Activated CD4-positive, alpha-beta T cell treated with anti-CD3 and anti-CD28 coated beads for 24 hours (primary cell): ENCODE results near the gene LUM.

ENCODE experiments used
- DNase-seq, 2 donors: peaks; one replicate each; pipeline ENCODE4 v3.0.0-alpha.2; 2020; ENCODE audit warnings: low read depth in 2 of 2

The LUM gene, protein sequence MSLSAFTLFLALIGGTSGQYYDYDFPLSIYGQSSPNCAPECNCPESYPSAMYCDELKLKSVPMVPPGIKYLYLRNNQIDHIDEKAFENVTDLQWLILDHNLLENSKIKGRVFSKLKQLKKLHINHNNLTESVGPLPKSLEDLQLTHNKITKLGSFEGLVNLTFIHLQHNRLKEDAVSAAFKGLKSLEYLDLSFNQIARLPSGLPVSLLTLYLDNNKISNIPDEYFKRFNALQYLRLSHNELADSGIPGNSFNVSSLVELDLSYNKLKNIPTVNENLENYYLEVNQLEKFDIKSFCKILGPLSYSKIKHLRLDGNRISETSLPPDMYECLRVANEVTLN

DNA sequence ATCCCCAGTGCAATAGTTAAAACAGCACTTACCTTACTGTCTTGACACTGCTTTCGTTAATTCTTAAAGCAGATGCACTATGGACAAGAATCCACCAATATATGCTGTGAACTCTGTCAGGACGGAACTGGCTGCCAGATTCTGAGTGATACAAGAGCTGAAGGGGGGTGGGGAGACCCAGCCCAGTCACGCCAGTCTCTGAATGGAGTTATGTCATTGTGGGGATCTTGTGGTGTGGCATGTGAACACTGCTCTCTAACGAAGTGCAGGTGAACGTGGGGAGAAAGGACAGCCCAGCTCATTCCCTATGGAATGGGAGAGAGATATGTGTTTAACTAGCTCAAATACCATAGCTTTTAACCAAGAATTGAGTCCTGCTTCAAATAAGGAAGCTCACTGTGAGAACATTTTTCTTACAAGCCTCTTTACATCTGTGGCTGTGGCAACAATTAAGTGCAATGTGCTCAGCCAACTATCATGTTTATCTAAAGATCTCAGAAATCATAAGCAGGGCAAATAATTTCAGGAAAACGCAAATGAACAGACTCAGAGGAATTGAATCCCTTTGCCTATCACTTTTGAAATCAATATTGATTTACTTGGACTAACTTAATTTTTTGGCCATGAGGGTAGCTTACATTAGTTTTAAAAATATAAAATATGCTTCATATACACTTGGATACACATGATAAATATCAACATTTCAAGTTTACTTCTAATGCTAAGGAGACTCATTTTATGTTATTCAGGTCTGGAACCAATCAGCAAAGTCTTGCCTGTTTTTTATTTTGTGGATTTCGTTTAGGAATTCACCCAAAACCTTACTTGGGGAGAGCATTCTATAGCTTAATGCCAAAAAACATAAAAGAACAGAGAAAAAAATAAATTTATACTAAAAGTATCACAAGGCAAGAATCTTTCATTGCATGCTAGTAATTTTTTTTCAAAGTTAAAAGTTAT is at the start of gene LUM:
TSS of gene LUM (minus strand) at position 129 of the 960 bp plus-strand sequence. CDS start 2,515 bp downstream, outside the sequence.
- no peak for DNase-seq

DNA sequence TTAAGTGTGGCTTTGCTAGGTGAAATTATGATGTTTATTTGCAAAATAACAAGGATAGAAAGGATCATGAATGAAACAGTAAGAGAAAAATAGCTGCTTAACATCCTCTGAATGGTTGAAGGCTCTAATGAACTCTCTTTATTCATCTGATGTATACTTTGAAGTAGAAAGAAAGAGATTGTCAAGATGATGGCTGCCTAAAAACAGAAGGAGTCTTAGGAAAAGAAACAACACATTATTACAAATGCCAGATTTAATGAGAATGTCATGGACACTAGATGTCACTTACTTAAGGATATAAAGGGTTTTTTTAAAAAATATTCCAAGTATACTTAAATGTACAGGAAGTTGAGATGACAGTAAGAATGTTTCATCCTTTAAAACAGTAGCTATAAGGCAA is 49.7 kb upstream of the LUM start:
- no peak for DNase-seq

DNA sequence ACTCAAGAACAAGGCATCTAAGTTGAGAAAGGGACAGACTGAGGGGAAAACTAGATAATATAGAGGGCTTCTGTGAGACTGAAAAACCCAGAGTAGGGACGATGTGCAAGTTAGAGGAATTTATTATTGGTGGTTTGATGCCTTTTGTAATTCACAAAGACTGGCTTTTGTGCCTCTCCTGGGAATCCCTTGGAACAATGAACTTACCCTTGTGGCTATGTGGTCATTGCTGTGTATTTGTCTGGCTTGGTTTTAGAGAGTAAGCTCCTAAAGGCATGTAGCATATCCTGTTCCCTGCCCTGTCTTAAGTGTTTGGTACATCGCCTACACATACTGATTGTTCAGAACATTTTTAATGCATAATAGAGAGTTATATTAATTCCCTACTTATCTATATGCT is 44.7 kb upstream of the LUM start:
- no peak for DNase-seq

DNA sequence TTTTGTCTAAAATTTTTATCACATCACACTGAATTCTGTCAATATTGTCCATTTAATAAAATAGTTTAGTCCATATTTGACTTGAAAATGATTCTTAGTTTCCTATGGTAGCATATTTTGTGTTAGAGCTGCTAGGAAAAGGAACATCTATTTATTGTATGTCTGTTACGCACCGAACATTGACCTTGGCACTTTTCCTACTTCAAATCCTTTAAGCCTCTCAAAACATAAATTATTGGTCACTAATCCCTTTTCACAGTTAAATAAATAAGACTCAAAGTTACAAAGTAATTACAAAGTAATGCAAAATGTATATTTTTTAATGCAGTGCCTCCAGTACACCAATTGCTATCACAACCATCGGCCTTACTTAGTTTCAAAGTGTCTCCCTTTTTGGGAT is 42.8 kb upstream of the LUM start:
- no peak for DNase-seq

DNA sequence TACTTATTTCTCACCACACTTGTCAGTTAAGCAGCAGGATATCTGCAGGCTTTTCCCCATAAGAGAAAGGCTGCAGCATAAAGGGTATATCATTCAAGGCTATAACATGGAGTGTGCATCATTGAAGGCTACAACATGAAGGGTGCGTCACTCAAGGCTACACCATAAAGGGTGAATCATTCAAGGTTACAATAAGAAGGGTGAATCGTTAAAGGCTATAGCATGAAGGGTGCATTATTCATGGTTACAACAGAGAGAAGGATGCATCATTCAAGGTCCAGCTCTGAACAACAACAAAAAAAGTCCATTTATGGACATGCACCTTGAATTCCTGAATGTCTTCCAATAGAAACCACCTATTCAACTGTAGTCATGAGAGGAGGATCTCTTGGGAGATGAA is 32.8 kb upstream of the LUM start:
- no peak for DNase-seq

DNA sequence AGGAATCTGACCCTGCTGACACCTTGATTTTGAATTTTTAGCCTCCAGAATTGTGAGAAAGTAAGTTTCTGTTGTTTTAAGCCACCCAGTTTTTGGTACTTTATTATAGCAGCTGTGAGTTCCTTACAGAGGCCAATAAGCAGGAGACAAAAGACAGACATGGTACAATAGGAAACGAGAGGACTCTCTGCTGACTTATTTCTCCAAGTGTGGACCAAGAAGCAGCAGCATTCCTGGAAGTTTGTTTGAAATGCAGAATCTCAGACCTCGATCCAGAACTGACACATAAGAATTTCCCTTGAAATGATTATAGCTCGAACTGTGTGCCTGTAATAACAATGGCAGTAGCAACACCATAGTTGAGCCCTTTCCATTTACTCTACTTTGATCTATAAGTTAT is 31.9 kb upstream of the LUM start:
- no peak for DNase-seq

DNA sequence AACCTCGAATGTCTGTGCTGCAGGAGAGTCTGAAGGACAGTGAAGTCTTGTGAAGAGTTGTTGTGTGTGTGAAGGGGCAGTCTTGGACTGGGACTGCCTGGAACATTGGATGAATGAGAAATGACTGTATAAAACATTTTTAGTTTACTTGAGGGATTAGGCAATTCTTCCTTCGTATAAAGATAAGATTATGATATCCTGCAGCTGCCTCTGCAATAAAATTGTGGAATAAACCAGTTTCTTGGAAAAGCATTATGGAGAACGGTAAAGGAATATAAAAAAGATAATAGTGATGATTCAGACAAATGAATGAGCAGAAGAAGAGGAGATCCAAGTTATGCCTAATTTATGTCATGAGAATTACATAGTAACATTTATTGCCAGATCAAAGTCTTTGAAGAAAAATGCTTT is 30.9 kb upstream of the LUM start:
- DNase-seq, result no peak

DNA sequence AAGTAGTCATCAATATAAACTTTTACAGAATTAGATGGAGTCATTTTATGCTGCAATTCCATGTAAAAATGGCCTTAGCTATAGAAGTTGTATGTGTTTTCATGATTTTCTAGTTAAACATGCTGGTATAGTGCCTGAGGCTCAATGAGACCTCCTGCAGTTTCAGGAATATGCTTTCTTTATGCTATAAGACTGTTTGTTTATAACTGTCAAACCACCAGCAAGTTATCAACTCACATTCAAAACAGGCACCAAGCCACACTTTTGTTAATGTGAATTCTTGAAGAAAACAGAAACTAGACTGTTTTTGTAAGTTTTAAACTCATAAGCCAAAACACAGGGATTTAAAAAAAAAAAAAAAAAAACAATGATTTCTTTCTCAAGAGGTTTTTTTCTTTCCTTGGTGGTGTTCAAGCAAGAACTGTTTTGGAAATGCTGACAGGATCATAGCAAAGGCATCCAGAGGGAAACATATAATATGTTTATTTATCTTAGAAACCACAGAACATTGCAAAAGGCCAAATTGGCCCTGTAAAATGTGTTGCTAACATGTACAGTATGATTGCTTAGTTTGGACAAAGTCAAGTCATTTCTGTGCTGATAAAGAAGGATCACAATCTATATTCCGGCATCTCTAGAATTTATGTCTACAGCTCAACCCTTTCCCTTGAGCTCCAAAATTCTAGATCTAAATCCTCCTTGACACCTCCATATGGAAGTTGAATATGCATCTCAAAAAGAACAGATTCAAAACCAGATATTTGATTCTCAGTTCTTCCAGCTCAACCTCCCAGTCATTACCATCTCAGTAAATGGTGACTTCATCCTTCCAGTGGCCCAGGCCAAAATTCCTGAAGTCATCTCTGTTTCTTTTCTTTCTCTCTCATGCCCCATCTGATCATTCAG is 29.0 kb upstream of the LUM start:
- no peak for DNase-seq

DNA sequence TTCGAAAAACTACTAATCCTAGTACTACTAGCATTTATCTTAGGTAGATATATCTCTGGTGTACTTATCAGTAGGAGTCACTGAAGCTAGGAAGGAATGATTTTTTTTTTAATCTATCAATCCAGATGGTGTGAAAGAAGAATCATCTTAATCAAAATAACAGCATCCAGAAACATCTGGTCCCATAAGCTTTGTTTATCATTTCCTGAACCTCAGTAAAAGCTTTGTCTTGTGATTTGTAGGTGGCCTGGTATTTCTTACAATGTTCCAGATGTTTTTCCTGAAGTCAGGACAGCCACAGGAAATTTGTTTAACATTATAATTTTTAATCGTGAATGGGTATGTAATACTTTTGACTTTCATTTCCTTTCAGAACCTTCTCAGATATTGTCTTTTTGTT is 28.0 kb upstream of the LUM start:
- DNase-seq, result no peak

DNA sequence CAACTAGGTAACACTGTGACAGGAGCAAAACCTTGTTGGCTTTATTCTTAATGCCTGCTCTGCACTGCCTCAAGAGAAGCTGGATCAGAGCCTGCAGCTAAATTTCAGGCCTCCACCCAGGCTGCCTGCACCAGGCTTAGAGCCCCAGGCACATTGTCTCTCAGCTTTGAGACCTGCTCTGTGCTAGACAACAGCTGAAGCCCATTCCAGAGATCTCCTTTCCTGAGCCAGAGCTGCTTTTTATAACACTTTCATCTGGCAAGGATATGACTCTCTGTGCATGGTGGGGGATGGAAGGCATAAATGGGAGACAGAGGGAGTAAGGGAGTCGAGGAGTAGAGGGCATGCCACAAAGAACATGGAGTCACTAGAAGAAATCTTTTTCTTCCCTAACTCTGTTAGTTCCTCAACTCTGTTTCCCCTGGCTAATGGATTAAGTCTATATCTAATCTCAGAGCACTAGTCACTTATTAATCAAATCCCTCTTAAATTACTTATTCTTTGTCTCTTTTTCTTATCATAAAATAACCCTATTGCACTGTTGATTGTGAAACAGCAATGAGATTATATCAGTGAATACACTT is 27.1 kb upstream of the LUM start:
- no peak for DNase-seq

DNA sequence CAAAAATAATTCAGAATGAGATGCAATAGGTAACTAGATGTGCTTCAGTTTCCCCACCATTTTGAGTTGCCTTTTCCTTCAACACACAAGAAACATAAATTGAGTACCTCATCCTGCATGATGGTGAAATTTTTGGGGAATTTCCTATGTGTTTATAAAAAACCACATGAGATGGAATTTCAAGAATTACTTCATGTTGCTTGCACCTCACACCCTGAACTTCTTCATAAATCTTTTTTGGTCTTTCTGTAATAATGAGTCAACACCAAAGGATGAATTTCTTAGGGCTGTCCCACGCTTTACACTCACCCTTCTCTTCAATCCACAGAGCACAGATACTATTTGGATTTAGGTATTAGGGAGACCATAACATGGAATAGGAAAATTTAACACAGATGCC is 22.6 kb upstream of the LUM start:
- no peak for DNase-seq

DNA sequence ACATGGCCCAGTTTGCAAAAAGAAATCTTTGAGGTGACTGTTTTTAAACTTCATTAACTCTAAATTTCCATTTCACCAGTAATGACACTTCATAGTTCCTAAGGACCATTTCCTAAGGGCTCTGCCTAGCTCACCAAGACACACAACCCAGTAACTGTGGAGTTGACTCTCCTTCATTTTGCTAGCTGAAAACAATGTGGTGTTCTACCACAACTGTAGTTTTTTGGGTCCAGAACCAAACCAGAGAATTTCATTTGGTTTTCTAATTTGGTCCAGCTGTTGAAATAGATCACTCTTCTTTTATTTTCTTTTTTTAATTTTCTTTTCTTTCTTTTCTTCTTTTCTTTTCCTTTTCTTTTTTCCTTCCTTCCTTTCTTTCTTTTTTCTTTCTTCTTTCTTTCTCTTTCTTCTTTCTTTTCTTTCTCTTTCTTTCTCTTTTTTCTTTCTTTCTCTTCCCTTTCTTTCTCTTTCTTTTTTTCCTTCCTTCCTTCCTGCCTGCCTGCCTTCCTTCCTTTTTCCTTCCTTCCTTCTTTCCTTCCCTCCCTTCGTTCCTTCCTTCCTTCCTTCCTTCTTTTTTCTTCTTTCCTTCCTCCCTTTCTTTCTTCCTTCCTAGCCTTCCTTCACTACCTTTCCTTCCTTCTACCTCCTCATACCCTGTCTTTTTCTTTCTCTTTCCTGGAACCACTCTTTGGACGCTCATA is 18.5 kb upstream of the LUM start:
- no peak for DNase-seq

DNA sequence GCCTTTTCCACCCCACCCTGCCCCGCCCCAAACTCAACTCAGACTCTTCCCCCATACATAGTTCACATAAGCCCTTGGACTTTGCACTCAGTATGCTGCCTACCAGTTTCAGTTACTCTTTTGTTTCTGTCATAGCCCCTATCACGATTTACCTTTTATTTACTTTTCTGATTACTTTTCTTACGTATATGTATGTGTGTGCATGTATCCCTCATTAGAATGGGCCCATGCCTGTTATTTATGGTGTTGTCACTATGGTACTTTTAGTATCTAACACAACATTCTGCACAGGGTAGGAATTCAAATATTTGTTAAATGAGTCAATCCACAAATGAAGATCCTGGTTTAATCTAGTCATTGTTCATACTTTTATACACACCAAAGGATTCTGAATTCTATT is 16.5 kb upstream of the LUM start:
- no peak for DNase-seq

DNA sequence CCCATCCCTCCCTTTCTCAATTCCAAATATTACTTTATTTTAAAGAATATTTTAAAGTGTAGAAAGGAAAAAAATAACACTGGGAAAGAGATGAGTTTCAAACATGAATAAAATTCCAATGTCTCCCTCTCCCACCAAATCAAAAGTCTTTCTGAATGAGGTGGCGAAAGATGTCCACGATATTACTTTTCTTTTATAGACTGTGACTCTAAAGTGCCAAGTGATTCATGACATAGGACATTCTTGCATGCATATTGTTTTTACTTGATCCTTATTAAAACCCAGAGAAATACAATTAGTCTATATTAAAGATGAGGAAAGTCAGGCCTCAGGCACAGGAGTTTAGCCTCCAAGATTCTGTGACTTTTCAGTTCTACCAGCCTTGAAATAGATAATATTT is 16.0 kb upstream of the LUM start:
- no peak for DNase-seq

DNA sequence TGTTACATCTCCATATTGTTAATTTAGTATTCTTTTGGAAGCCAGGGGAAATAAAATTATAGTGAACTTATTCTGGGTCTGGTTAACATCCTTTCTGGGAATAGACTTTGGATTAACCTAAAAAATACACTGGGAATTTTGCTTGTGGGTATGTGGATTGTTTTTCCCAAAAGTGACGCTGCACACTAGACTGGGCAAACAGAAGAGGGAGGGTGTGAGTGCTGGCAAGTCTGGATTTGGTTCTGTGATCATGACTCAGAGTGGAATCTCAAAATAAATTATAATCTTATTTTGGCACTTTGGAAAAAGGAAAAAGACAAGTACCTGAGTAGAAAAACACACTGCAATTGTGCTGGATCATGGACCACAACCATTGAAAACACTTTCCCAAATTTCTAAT is 15.2 kb upstream of the LUM start:
- DNase-seq, result no peak

DNA sequence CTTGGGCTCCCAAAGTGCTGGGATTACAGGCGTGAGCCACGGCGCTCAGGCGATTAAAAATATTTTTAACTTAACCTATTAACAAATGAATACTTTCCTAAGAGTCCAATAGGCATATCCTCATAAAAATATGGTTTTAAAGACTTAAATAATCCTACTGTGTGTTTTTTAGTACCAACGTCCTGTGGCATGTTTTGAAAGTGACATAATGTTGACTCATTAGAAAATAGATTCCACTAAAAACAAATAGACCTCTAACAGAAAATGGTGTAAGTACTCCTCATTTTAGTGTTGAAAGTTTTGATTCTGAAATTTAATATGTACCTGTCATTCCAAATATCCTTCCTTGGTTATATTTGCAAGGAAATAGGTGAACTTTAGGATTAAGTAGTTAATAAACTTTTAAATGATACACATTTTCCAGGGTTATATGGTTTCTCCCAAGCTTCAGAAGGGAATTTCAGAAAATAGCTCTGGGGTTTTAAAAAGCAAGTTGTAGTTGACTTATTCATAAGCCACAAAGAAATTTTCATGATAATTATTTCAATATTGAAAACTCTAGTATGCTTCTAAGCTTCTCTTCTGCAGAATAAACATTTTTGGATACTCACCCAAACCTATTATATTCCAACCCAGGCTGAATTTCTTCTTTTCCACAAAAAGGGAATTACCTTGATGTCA is 12.1 kb upstream of the LUM start:
- DNase-seq, result no peak

DNA sequence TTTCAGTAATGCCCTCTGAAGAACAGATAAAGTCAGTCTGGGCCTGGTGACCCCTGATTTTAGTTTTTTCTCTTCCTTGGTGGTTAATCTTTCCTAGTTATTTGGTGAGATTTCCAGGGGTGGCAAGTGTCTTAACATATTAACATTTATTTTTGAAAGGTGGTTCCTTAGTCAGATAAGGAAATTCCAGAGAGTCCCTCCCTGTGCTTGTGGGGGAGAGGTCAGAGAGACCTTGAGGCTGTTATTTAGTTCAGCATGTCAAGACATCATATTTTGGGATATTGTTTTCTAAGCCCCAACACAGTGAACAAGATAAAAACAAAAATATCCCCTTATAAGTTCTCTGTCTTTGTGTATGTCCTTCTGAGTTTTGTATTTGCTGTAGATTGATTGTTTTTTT is 9.5 kb upstream of the LUM start:
- no peak for DNase-seq

DNA sequence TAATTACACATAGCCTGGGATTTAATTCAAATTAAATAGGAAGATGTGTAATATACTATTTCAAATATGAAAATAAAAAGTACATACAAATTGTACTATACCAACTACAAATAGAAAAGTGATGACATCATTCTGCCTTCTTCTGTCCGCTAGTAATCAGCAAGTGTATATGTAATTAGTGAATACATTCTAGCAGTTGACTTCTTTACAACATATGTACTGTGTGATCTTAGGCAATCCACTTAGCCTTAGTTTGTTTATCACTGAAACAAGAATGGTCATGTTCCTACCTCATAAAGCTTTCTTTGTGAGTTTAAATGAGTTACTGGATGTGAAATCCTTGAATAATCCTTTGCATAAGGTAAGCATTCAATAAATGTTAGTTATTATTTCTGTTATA is 7.8 kb upstream of the LUM start:
- no peak for DNase-seq

DNA sequence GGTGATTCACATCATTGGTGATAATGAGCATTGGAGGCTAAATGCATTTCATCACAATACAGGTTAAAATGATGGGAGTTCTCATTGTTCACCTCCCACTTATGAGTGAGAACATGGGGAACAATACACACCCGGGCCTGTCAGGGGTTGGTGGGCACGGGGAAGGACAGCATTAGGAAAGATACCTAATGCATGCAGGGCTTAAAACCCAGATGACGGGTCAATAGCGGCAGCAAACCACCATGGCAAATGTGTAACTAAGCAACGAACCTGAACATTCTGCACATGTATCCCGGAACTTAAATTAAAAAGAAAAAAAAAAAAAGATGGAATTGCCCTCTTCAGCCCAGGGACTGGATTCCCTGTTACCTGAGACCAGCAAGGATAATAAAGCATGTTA is 2.3 kb upstream of the LUM start:
- DNase-seq, result no peak

DNA sequence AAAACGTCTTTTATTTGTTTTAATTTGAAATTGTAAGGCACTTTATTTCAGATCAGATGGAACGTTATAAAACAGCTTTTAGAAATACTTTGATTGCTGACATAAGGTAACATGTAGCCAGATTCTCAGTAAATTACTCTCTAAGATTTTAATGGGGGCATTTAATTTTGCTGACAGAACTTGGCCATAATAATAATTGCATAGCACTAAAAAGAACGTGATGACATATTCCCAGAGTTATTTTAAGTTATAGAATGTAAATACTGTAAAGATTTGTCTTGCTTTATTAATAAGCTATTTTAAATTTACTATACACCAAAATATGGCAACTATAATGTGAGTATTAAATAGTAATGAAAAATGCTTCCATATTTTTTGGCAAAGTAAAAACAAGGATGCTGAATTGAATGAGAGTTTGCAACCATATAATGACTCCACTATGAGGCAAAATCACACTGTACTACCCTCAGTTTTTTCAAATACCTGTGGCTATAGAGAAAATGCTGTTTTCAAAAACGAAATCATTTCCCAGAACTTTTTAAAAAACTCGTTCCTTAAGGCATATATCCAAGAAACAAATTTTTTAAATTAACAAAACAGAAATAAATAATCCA is 876 bp downstream of the LUM start:
- no peak for DNase-seq
